Measurements from ENCODE around the gene CHRNA10. TPM values are rescaled to one million over a fixed set of nuclear protein-coding genes. Genes with fewer than 3 reads are reported as not detected.
A peak's percentile ranks its signal among the peaks of the same experiment; 100 is the strongest.

CHRNA10 gene
- total RNA-seq, 1 experiment from 2014 or later: 1.7 TPM

DNA sequence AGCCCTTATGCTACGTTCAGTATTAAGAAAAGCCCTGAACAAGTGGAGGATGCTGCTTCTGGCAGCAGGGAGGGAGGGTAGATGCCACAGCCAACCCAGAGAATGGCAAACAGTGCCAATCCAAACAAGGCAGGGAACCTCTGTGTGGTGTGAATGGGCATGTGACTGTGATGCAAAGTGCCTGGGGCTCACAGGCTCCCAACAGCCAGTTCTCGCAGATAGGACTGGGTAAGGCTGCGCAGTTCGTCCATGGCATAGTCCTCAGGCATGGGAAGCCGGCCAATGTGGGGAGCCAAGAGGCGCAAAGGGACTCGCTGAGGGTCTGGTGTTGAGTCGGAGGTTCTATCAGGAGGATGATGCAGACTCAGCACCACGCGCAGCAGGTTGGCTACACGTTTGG is 4.8 kb upstream of the CHRNA10 start:
- H3K27me3 Mint-ChIP-seq (ENCODE audit: low read depth): no peaks in the 10 kb centered on the region
- ChIA-PET POLR2A (no interaction called here), CTCF (interaction anchor here (0.9 kb wide), 1 partner anchor 33 kb away, joined by 3 read pairs; no protein-coding TSS in a partner anchor)
- TF ChIP-seq ZNF423 (CRISPR knock-in tag; IDR thresholded peaks at IDR 0.05) (no peak), MLX (CRISPR knock-in tag; IDR thresholded peaks at IDR 0.05) (no peak), ZNF317 (CRISPR knock-in tag; IDR thresholded peaks at IDR 0.05; ENCODE audit: borderline replicate concordance, low read depth) (no peak)
- TF ChIP-seq, protein P1, sequence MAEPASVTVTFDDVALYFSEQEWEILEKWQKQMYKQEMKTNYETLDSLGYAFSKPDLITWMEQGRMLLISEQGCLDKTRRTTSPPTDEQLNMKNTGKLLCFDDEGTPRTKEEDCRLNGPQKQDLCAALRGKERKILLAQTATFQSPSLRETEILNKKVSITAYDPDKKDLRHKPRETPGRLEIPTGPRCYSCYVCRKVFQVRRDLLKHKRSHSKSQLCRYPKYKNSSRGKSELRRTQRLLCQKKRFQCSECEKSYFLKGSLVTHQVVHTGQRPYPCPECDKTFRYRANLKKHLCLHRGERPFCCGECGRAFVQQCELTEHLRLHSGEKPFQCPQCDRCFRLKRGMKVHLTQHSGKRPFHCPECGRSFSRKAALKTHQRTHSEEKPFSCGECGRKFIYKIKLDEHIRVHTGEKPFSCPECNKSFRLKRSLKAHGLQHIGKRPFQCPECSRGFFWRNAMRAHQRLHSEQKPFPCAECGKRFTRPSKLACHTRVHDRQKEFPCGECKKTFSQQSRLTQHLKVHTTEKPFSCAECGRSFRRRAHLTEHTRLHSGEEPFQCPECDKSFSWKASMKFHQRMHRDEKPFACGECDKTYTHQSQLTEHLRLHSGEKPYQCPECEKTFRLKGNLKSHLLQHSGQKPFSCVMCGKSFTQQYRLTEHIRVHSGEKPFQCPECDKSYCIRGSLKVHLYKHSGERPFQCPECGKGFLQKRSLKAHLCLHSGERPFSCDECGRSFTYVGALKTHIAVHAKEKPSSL (CRISPR knock-in tag; conservative IDR thresholded peaks at IDR 0.05): no peak
- no peak for DNase-seq (ENCODE audit: low spot score)
- H3K36me3 Mint-ChIP-seq: peaks cover 68% of the 10 kb centered on the region
- ATAC-seq: no peak
- no peaks in the 10 kb centered on the region for H3K9me3 Mint-ChIP-seq
- peaks cover 3% of the 10 kb centered on the region; the same call in 1 of the 2 replicates for H3K4me1 Mint-ChIP-seq
- no peak overlapping the region for H3K4me3 Mint-ChIP-seq
- H3K27ac Mint-ChIP-seq: no peak overlapping the region

DNA sequence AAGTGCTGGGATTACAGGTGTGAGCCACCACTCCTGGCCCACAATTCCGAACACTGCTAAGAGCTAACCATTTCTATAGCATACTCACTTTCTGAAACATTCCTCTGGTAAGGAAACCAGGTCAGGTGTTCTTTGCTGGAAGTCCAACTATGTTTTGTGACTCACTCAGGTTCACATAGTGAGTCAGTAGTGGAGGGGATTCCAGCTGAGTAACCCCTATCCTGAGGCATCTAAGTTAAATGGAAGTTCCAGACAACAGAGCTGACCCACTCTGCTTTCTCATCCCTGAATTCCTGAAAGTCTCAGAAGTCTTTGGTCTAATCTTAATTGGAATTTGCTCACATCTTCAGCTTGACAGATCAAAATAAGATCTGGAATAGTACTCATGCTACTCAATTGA is 3.0 kb upstream of the CHRNA10 start:
- POLR2A ChIA-PET: no interaction called here
- DNase-seq (ENCODE audit: low spot score) (no peak), ATAC-seq (no peak)
- no peak for TF ChIP-seq NR3C1 (CRISPR knock-in tag; conservative IDR thresholded peaks at IDR 0.05; ENCODE audit: low read depth)
- TF ChIP-seq CBFB (CRISPR knock-in tag; IDR thresholded peaks at IDR 0.05; ENCODE audit: low read depth): no peak
- no peak for TF ChIP-seq ZBTB21 (CRISPR knock-in tag; IDR thresholded peaks at IDR 0.05; ENCODE audit: borderline replicate concordance)
- TF ChIP-seq ZNF232 (CRISPR knock-in tag; IDR thresholded peaks at IDR 0.05): no peak
- no peak for TF ChIP-seq USF1 (CRISPR knock-in tag; IDR thresholded peaks at IDR 0.05)
- no peak for TF ChIP-seq MLX (CRISPR knock-in tag; IDR thresholded peaks at IDR 0.05)
- TF ChIP-seq, protein P2, sequence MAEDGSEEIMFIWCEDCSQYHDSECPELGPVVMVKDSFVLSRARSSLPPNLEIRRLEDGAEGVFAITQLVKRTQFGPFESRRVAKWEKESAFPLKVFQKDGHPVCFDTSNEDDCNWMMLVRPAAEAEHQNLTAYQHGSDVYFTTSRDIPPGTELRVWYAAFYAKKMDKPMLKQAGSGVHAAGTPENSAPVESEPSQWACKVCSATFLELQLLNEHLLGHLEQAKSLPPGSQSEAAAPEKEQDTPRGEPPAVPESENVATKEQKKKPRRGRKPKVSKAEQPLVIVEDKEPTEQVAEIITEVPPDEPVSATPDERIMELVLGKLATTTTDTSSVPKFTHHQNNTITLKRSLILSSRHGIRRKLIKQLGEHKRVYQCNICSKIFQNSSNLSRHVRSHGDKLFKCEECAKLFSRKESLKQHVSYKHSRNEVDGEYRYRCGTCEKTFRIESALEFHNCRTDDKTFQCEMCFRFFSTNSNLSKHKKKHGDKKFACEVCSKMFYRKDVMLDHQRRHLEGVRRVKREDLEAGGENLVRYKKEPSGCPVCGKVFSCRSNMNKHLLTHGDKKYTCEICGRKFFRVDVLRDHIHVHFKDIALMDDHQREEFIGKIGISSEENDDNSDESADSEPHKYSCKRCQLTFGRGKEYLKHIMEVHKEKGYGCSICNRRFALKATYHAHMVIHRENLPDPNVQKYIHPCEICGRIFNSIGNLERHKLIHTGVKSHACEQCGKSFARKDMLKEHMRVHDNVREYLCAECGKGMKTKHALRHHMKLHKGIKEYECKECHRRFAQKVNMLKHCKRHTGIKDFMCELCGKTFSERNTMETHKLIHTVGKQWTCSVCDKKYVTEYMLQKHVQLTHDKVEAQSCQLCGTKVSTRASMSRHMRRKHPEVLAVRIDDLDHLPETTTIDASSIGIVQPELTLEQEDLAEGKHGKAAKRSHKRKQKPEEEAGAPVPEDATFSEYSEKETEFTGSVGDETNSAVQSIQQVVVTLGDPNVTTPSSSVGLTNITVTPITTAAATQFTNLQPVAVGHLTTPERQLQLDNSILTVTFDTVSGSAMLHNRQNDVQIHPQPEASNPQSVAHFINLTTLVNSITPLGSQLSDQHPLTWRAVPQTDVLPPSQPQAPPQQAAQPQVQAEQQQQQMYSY (CRISPR knock-in tag; IDR thresholded peaks at IDR 0.05): no peak
- TF ChIP-seq EMX1 (CRISPR knock-in tag; IDR thresholded peaks at IDR 0.05): no peak
- no peak for TF ChIP-seq CTCF (IDR thresholded peaks at IDR 0.05)
- TF ChIP-seq, protein P3, sequence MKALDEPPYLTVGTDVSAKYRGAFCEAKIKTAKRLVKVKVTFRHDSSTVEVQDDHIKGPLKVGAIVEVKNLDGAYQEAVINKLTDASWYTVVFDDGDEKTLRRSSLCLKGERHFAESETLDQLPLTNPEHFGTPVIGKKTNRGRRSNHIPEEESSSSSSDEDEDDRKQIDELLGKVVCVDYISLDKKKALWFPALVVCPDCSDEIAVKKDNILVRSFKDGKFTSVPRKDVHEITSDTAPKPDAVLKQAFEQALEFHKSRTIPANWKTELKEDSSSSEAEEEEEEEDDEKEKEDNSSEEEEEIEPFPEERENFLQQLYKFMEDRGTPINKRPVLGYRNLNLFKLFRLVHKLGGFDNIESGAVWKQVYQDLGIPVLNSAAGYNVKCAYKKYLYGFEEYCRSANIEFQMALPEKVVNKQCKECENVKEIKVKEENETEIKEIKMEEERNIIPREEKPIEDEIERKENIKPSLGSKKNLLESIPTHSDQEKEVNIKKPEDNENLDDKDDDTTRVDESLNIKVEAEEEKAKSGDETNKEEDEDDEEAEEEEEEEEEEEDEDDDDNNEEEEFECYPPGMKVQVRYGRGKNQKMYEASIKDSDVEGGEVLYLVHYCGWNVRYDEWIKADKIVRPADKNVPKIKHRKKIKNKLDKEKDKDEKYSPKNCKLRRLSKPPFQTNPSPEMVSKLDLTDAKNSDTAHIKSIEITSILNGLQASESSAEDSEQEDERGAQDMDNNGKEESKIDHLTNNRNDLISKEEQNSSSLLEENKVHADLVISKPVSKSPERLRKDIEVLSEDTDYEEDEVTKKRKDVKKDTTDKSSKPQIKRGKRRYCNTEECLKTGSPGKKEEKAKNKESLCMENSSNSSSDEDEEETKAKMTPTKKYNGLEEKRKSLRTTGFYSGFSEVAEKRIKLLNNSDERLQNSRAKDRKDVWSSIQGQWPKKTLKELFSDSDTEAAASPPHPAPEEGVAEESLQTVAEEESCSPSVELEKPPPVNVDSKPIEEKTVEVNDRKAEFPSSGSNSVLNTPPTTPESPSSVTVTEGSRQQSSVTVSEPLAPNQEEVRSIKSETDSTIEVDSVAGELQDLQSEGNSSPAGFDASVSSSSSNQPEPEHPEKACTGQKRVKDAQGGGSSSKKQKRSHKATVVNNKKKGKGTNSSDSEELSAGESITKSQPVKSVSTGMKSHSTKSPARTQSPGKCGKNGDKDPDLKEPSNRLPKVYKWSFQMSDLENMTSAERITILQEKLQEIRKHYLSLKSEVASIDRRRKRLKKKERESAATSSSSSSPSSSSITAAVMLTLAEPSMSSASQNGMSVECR (CRISPR knock-in tag; IDR thresholded peaks at IDR 0.05; ENCODE audit: borderline replicate concordance): no peak
- TF ChIP-seq HMGA2 (CRISPR knock-in tag; IDR thresholded peaks at IDR 0.05): no peak
- TF ChIP-seq, protein P4, sequence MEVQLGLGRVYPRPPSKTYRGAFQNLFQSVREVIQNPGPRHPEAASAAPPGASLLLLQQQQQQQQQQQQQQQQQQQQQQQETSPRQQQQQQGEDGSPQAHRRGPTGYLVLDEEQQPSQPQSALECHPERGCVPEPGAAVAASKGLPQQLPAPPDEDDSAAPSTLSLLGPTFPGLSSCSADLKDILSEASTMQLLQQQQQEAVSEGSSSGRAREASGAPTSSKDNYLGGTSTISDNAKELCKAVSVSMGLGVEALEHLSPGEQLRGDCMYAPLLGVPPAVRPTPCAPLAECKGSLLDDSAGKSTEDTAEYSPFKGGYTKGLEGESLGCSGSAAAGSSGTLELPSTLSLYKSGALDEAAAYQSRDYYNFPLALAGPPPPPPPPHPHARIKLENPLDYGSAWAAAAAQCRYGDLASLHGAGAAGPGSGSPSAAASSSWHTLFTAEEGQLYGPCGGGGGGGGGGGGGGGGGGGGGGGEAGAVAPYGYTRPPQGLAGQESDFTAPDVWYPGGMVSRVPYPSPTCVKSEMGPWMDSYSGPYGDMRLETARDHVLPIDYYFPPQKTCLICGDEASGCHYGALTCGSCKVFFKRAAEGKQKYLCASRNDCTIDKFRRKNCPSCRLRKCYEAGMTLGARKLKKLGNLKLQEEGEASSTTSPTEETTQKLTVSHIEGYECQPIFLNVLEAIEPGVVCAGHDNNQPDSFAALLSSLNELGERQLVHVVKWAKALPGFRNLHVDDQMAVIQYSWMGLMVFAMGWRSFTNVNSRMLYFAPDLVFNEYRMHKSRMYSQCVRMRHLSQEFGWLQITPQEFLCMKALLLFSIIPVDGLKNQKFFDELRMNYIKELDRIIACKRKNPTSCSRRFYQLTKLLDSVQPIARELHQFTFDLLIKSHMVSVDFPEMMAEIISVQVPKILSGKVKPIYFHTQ (CRISPR knock-in tag; IDR thresholded peaks at IDR 0.05): no peak
- no peak for TF ChIP-seq ESRRA (CRISPR knock-in tag; IDR thresholded peaks at IDR 0.05; ENCODE audit: borderline replicate concordance)
- H3K4me3 Mint-ChIP-seq: no peak overlapping the region
- peaks cover 52% of the 10 kb centered on the region for H3K36me3 Mint-ChIP-seq
- H3K27ac Mint-ChIP-seq: 0 out of 2 replicates have a peak overlapping the region, but pooled peaks have one; percentile 10
- CTCF ChIA-PET: interaction anchor here (1.2 kb wide), 1 partner anchor 9 kb away, joined by 3 read pairs; no protein-coding TSS in a partner anchor
- no peaks in the 10 kb centered on the region for H3K27me3 Mint-ChIP-seq (ENCODE audit: low read depth)
- no peaks in the 10 kb centered on the region for H3K9me3 Mint-ChIP-seq
- peaks cover 3% of the 10 kb centered on the region; the same call in 1 of the 2 replicates for H3K4me1 Mint-ChIP-seq
